Endothelial cell of umbilical vein (primary cell): Measurements from ENCODE around the gene ZNF485. TPM values are rescaled to one million over a fixed set of nuclear protein-coding genes. Genes with fewer than 3 reads are reported as not detected.
A peak's percentile ranks its signal among the peaks of the same experiment; 100 is the strongest.

Experiments
- BruUV-seq: library from RNA; stranded (reverse); fragments of 400-500 nt; replicated peaks from 2 replicates; lab custom pipeline; 2021; lab: Mats Ljungman, UMichigan
- CTCF ChIA-PET: fragments of 300-600, 350-600 bp; sonication (Branson Sonifier 250); formaldehyde crosslinking; loops from one replicate; lab custom pipeline; 2021; ENCODE audit warnings: antibody characterized with exemption, inconsistent platforms; lab: Charles Lee
- POLR2A ChIA-PET: fragments of 300-600, 350-600 bp; sonication (Branson Sonifier 250); formaldehyde crosslinking; loops from one replicate; lab custom pipeline; 2021; ENCODE audit warnings: antibody characterized with exemption, inconsistent platforms; lab: Charles Lee
- DNase-seq: peaks from one replicate; pipeline ENCODE4 v3.0.0-alpha.2; 2011; ENCODE audit warnings: low read depth, low spot score
- FAIRE-seq: peaks from 2 replicates; lab custom pipeline; 2011; peaks lifted over from hg19 to GRCh38; lab: Jason Lieb, UNC
- H2AFZ ChIP-seq: 2 replicates; pipeline ENCODE4 v1.6.0; 2012; ENCODE audit warnings: low read depth, low read length, control low read depth, inconsistent platforms
- H3K27ac ChIP-seq: 2 replicates; pipeline ENCODE4 v1.5.1; 2011; ENCODE audit warnings: low read depth, mild to moderate bottlenecking, control low read depth, low read length, moderate library complexity; ENCODE audit not compliant: insufficient read depth
- H3K27me3 ChIP-seq, 2 experiments: 2 replicates each; pipeline versions ENCODE4 v1.6.0 to v1.6.1; 2011; ENCODE audit warnings: low read length in 2 of 2, mixed read lengths in 1 of 2; ENCODE audit not compliant: control insufficient read depth in 2 of 2, insufficient read depth in 2 of 2
- H3K36me3 ChIP-seq, 2 experiments: 2 replicates in 1 of 2; 3 replicates in 1 of 2; pipeline ENCODE4 v1.5.1; 2011; ENCODE audit warnings: low read length in 2 of 2, mild to moderate bottlenecking in 1 of 2, moderate library complexity in 1 of 2; ENCODE audit not compliant: control insufficient read depth in 2 of 2, insufficient read depth in 2 of 2; ENCODE audit errors: extremely low read depth in 1 of 2
- H3K4me1 ChIP-seq: 3 replicates; pipeline ENCODE4 v1.5.1; 2011; ENCODE audit warnings: mild to moderate bottlenecking, low read length; ENCODE audit not compliant: control insufficient read depth, insufficient read depth; ENCODE audit errors: extremely low read depth
- H3K4me2 ChIP-seq: 2 replicates; pipeline ENCODE4 v1.6.1; 2011; ENCODE audit warnings: low read length, control low read depth, mixed read lengths; ENCODE audit not compliant: insufficient read depth
- H3K4me3 ChIP-seq, 3 experiments: fragments of 200-600 bp in 1 of 3; sonication (generic), shearing (Covaris generic) in 1 of 3; replicated peaks in 1 of 3; 2 replicates each; pipeline ENCODE4 v1.5.1; 2011 to 2016; ENCODE audit warnings: control low read depth in 3 of 3, low read length in 3 of 3, mild to moderate bottlenecking in 2 of 3, inconsistent platforms in 1 of 3, low read depth in 1 of 3, moderate library complexity in 1 of 3; ENCODE audit not compliant: insufficient read depth in 1 of 3
- H3K79me2 ChIP-seq: 2 replicates; pipeline ENCODE4 v1.6.0; 2012; ENCODE audit warnings: low read length, inconsistent platforms; ENCODE audit not compliant: control insufficient read depth, insufficient read depth
- H3K9ac ChIP-seq: replicated peaks from 2 replicates; pipeline ENCODE3; 2011; ENCODE audit warnings: low read length, control low read depth; ENCODE audit not compliant: insufficient read depth; ENCODE audit errors: extremely low read depth
- H3K9me1 ChIP-seq: replicated peaks from 3 replicates; pipeline ENCODE4 v1.6.0; 2011; ENCODE audit warnings: mild to moderate bottlenecking, low read length; ENCODE audit not compliant: control insufficient read depth, insufficient read depth; ENCODE audit errors: extremely low read depth
- H3K9me3 ChIP-seq: replicated peaks from 2 replicates; pipeline ENCODE4 v1.5.1; 2012; ENCODE audit warnings: low read length, inconsistent platforms; ENCODE audit not compliant: control insufficient read depth, insufficient read depth
- H4K20me1 ChIP-seq: replicated peaks from 2 replicates; pipeline ENCODE3; 2011; ENCODE audit warnings: mild to moderate bottlenecking, low read length; ENCODE audit not compliant: control insufficient read depth, insufficient read depth; ENCODE audit errors: extremely low read depth
- FOS ChIP-seq: IDR thresholded peaks from 2 replicates; pipeline ENCODE4 v1.6.1; 2011; ENCODE audit warnings: mild to moderate bottlenecking, low read length, moderate library complexity, borderline replicate concordance; ENCODE audit not compliant: insufficient read depth
- GATA2 ChIP-seq: IDR thresholded peaks from 2 replicates; pipeline ENCODE4 v1.7.0; 2011; ENCODE audit warnings: low read depth, mild to moderate bottlenecking, moderate library complexity, mixed read lengths, low read length; ENCODE audit not compliant: insufficient read length, insufficient read depth
- JUN ChIP-seq: IDR thresholded peaks from 2 replicates; pipeline ENCODE4 v1.6.1; 2011; ENCODE audit warnings: borderline replicate concordance, low read depth; ENCODE audit not compliant: insufficient read length, insufficient read depth
- POLR2AphosphoS5 ChIP-seq: IDR thresholded peaks from 2 replicates; pipeline ENCODE4 v1.6.1; 2012; ENCODE audit warnings: low read depth, mild to moderate bottlenecking, control low read depth, low read length, moderate library complexity; ENCODE audit not compliant: insufficient read depth
- dilution Hi-C: fragments of 300-500 bp; cut with MboI; formaldehyde crosslinking; loops from one replicate; pipeline ENCODE4 v1.15.0; 2019; ENCODE audit warnings: low sequenced_read_pairs; ENCODE audit not compliant: extremely low pct_ligation_motif_present
- intact Hi-C: fragments of 100-400 bp; cut with micrococcal nuclease; formaldehyde crosslinking; loops from one replicate; pipeline ENCODE4 v1.10.0; 2022
- polyA plus RNA-seq, 4 experiments: library from polyadenylated mRNA; depleted of rRNA in 3 of 4; stranded (reverse) in 3 of 4; unstranded in 1 of 4; fragments of >200 nt; gene quantifications; 2 replicates each; pipeline versions ENCODE4 v1.2.1 to v1.2.3, GENCODE V29; 2011 to 2012; ENCODE audit warnings: missing spikeins in 1 of 4
- total RNA-seq: library from RNA; stranded (reverse); gene quantifications from 2 replicates; pipeline ENCODE4 v1.2.3, GENCODE V29; 2021
- TF ChIP-seq, protein P1 (sequence below), 2 donors: IDR thresholded peaks; 1 replicate in 1 of 2; 2 replicates in 1 of 2; pipeline ENCODE4 v1.5.1; 2011; ENCODE audit warnings: low read length in 2 of 2, mild to moderate bottlenecking in 2 of 2, moderate library complexity in 2 of 2, control low read depth in 1 of 2, inconsistent platforms in 1 of 2, low read depth in 1 of 2; ENCODE audit not compliant: insufficient read depth in 1 of 2; ENCODE audit errors: extremely low read depth in 1 of 2

The ZNF485 gene
- total and polyA plus RNA-seq, 2 donors (not counting 3 experiments of a cell fraction or from before 2014, with no cell fraction given), result 1.0 to 1.2 TPM

GRCh38 chr10:43667317-43667731 is 61.1 kb downstream of the ZNF485 start:
- H3K9ac ChIP-seq, result no peak overlapping the region
- dilution Hi-C loops (no loop called here), intact Hi-C loops (no loop called here)
- no peaks in the 10 kb centered on the region for H3K79me2 ChIP-seq
- CTCF ChIA-PET, result interaction anchor here (0.9 to 2.0 kb wide), 2 partner anchors 717 to 719 kb away, joined by 3 to 7 read pairs; partner anchors contain the start of gene CXCL12
- no peak overlapping the region for H3K27ac ChIP-seq
- H3K36me3 ChIP-seq, result no peaks in the 10 kb centered on the region
- H3K4me2 ChIP-seq, result peak overlapping the region; percentile 13
- no peaks in the 10 kb centered on the region for H3K9me1 ChIP-seq
- POLR2A ChIA-PET, result no interaction called here
- H3K9me3 ChIP-seq, result no peaks in the 10 kb centered on the region
- peaks cover 13 to 18% of the 10 kb centered on the region in 2 experiments for H3K27me3 ChIP-seq
- BruUV-seq, result no TSS peak
- FAIRE-seq (peak; percentile 18), DNase-seq (no peak)
- H3K4me3 ChIP-seq, result no peak overlapping the region
- no peak for TF ChIP-seq POLR2AphosphoS5
- TF ChIP-seq GATA2, result no peak
- TF ChIP-seq, protein P1, sequence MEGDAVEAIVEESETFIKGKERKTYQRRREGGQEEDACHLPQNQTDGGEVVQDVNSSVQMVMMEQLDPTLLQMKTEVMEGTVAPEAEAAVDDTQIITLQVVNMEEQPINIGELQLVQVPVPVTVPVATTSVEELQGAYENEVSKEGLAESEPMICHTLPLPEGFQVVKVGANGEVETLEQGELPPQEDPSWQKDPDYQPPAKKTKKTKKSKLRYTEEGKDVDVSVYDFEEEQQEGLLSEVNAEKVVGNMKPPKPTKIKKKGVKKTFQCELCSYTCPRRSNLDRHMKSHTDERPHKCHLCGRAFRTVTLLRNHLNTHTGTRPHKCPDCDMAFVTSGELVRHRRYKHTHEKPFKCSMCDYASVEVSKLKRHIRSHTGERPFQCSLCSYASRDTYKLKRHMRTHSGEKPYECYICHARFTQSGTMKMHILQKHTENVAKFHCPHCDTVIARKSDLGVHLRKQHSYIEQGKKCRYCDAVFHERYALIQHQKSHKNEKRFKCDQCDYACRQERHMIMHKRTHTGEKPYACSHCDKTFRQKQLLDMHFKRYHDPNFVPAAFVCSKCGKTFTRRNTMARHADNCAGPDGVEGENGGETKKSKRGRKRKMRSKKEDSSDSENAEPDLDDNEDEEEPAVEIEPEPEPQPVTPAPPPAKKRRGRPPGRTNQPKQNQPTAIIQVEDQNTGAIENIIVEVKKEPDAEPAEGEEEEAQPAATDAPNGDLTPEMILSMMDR (IDR thresholded peaks at IDR 0.05; ENCODE audit: extremely low read depth in 1 of 2, insufficient read depth in 1 of 2, low read depth in 1 of 2, low read length in 2 of 2), result peak; percentile 18 to 51
- TF ChIP-seq JUN, result no peak
- no peak for TF ChIP-seq FOS
- peak overlapping the region; percentile 60 for H2AFZ ChIP-seq
- no peaks in the 10 kb centered on the region for H3K4me1 ChIP-seq
- H4K20me1 ChIP-seq, result no peaks in the 10 kb centered on the region

Other genes starting within 250 kb of the ZNF485 start
- not detected in 2 replicates for gene FXYD4, start 234.8 kb upstream of the ZNF485 start, total RNA-seq
- not detected in 2 replicates for gene FXYD4, start 234.8 kb upstream of the ZNF485 start, polyA plus RNA-seq
- gene HNRNPF, start 197.3 kb upstream of the ZNF485 start, total RNA-seq, result 215 and 230 TPM in 2 replicates
- gene HNRNPF, start 197.3 kb upstream of the ZNF485 start, polyA plus RNA-seq, result 126 and 144 TPM in 2 replicates
- gene ZNF487, start 169.3 kb upstream of the ZNF485 start, total RNA-seq, result 2.6 and 3.0 TPM in 2 replicates
- 2.1 and 24.0 TPM in 2 replicates for gene ZNF487, start 169.3 kb upstream of the ZNF485 start, polyA plus RNA-seq
- gene ZNF239, start 31.8 kb upstream of the ZNF485 start, total RNA-seq, result 0.44 and 0.51 TPM in 2 replicates
- gene ZNF239, start 31.8 kb upstream of the ZNF485 start, polyA plus RNA-seq, result 0.30 and 0.40 TPM in 2 replicates
- gene ZNF32, start 42.4 kb downstream of the ZNF485 start, total RNA-seq, result 14.4 and 14.5 TPM in 2 replicates
- gene ZNF32, start 42.4 kb downstream of the ZNF485 start, polyA plus RNA-seq, result 11.2 and 12.5 TPM in 2 replicates